Measurements from ENCODE around the gene WARS2.
A peak's percentile ranks its signal among the peaks of the same experiment; 100 is the strongest.

The WARS2 gene

GRCh38 chr1:119144813-119145212 lies 4.4 kb upstream of the WARS2 start:
- no peak for DNase-seq (ENCODE audit: extremely low read depth, insufficient read length)
- H3K36me3 ChIP-seq (ENCODE audit: control insufficient read depth, insufficient read depth, low read length) = peaks cover 1% of the 10 kb centered on the region; the same call in 1 of the 2 replicates
- no peak overlapping the region for H3K4me3 ChIP-seq (replicated peaks; ENCODE audit: low read depth, low read length)
- TF ChIP-seq CTCF (IDR thresholded peaks at IDR 0.05; ENCODE audit: insufficient read depth, low read length, poor library complexity, severe bottlenecking) = no peak
- H3K27me3 ChIP-seq (replicated peaks; ENCODE audit: control insufficient read depth, insufficient read depth, low read length) = no peaks in the 10 kb centered on the region

DNA sequence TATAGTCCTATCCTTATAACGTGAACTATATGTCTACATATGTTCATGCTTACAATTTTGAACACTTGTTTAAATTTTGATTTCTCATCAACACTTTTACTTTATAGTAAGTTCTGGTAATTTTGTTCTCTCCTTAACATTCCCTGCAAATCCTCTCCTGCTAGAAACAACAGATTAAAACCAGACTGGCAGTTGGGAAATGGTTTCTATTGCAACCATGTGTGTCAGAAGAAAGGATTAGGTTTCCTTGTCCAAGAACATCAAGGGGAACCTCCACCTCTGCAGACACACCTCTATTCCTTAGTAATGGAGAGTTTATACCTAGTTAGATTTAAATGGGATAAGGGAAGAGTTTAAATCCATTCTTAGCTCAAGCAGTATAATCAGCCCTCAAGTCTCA lies 3.3 kb upstream of the WARS2 start:
- H3K4me3 ChIP-seq (replicated peaks; ENCODE audit: low read depth, low read length) = no peak overlapping the region
- no peak for DNase-seq (ENCODE audit: extremely low read depth, insufficient read length)
- no peak for TF ChIP-seq CTCF (IDR thresholded peaks at IDR 0.05; ENCODE audit: insufficient read depth, low read length, poor library complexity, severe bottlenecking)
- H3K36me3 ChIP-seq (ENCODE audit: control insufficient read depth, insufficient read depth, low read length) = peaks cover 1% of the 10 kb centered on the region; the same call in 1 of the 2 replicates
- H3K27me3 ChIP-seq (replicated peaks; ENCODE audit: control insufficient read depth, insufficient read depth, low read length) = no peaks in the 10 kb centered on the region

DNA sequence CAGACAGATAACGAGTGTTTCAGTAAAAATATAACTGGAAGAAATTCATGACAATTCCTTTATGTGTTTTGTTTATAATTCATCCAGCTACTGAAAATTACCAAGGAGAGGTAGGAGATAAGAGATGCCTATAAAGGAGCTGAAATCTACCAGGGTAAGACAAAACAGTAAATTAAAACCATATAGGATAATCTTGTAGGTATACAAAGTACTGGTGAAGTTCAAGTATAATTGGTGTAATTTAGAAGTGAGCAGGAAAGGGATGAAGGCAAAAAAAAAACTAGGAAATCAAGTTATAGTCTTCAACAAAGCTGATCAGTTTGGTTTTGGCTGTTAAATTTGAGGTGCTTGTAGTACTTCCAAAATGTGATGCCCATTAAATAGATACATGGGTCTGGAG lies 1.2 kb upstream of the WARS2 start:
- no peak overlapping the region; the same call in 1 of the 2 replicates for H3K4me3 ChIP-seq (replicated peaks; ENCODE audit: low read depth, low read length)
- no peaks in the 10 kb centered on the region for H3K27me3 ChIP-seq (replicated peaks; ENCODE audit: control insufficient read depth, insufficient read depth, low read length)
- no peak for TF ChIP-seq CTCF (IDR thresholded peaks at IDR 0.05; ENCODE audit: insufficient read depth, low read length, poor library complexity, severe bottlenecking)
- H3K36me3 ChIP-seq (ENCODE audit: control insufficient read depth, insufficient read depth, low read length) = no peaks in the 10 kb centered on the region
- no peak for DNase-seq (ENCODE audit: extremely low read depth, insufficient read length)

DNA sequence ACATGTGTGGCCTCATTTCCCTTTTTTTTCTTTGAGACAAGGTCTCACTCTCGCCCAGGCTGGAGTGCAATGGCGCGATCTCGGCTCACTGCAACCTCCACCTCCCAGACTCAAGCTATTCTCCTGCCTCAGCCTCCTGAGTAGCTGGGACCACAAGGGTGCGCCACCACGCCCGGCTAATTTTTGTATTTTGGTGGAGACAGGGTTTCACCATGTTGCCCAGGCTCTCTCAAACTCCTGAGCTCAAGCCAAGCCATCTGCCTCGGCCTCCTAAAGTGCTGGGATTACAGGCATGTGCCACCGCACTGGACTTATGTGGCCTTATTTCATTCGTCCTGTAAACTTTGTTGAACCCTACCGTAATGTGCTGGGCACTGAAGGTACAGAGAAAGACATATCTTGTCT lies 569 bp upstream of the WARS2 start:
- TF ChIP-seq CTCF (IDR thresholded peaks at IDR 0.05; ENCODE audit: insufficient read depth, low read length, poor library complexity, severe bottlenecking) = peak; percentile 57
- peak; percentile 36 for DNase-seq (ENCODE audit: extremely low read depth, insufficient read length)

DNA sequence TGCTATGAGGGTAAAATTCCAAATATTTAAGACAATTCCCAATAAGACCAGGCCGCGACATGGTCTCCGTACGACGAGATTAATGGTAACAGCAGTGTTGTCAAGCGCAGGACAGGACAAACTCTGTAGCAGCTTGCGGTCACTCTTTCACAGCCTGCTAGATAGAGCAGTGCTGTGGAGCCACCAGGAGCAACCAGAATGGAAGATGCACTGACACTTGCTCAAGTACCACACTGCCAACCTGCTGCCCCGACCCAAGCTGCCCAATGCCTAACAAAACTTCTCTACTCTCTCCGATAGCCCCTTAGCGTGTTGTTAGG lies 636 bp downstream of the WARS2 start:
- no peak for DNase-seq (ENCODE audit: extremely low read depth, insufficient read length)
- Histone ChIP-seq H3K36me3 (ENCODE audit: control insufficient read depth, insufficient read depth, low read length) (no peaks in the 10 kb centered on the region), H3K27me3 (replicated peaks; ENCODE audit: control insufficient read depth, insufficient read depth, low read length) (no peaks in the 10 kb centered on the region), H3K4me3 (replicated peaks; ENCODE audit: low read depth, low read length) (peak overlapping the region; percentile 72)
- no peak for TF ChIP-seq CTCF (IDR thresholded peaks at IDR 0.05; ENCODE audit: insufficient read depth, low read length, poor library complexity, severe bottlenecking)

More for the DNA sequence above, 569 bp upstream of the WARS2 start:
- no peaks in the 10 kb centered on the region for H3K27me3 ChIP-seq (replicated peaks; ENCODE audit: control insufficient read depth, insufficient read depth, low read length)
- no peaks in the 10 kb centered on the region for H3K36me3 ChIP-seq (ENCODE audit: control insufficient read depth, insufficient read depth, low read length)
- peak overlapping the region; percentile 72 for H3K4me3 ChIP-seq (replicated peaks; ENCODE audit: low read depth, low read length)

DNA sequence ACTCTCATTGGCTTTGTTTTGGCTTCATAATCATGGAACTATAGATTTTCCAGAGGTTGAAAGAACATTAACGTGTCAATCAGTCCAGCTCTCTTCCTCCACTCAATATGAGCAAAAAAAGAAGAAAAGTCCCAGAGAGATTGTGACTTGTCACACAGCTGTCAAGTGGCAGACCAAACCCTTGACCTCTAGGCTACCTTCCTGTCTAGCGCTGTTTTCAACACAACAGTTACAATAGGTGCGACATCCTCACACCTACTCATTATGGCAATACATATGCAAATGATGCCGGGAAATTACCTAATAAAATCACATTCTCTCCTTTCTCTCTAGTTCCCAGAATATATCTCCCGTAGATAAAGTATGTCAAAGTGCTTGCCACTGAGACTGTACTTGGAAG lies 1.1 kb downstream of the WARS2 start:
- TF ChIP-seq CTCF (IDR thresholded peaks at IDR 0.05; ENCODE audit: insufficient read depth, low read length, poor library complexity, severe bottlenecking) = no peak
- DNase-seq (ENCODE audit: extremely low read depth, insufficient read length) = peak; percentile 11
- Histone ChIP-seq H3K4me3 (replicated peaks; ENCODE audit: low read depth, low read length) (peak overlapping the region; percentile 72), H3K27me3 (replicated peaks; ENCODE audit: control insufficient read depth, insufficient read depth, low read length) (no peaks in the 10 kb centered on the region), H3K36me3 (ENCODE audit: control insufficient read depth, insufficient read depth, low read length) (no peaks in the 10 kb centered on the region)

All from GM06990 (cell line).